Activated CD4-positive, alpha-beta T cell treated with anti-CD3 and anti-CD28 coated beads, Interleukin-2, amount 50 U/mL, for 24 hours (primary cell): ENCODE measurements around the gene DUS2.

ENCODE experiments used
- DNase-seq, 2 donors: peaks; one replicate each; pipeline ENCODE4 v3.0.0-alpha.2; 2020; ENCODE audit warnings: low read depth in 1 of 2, low spot score in 1 of 2

The DUS2 gene

GRCh38 chr16:68074850-68075555 lies 51.9 kb downstream of the DUS2 start:
- DNase-seq = no peak

DNA sequence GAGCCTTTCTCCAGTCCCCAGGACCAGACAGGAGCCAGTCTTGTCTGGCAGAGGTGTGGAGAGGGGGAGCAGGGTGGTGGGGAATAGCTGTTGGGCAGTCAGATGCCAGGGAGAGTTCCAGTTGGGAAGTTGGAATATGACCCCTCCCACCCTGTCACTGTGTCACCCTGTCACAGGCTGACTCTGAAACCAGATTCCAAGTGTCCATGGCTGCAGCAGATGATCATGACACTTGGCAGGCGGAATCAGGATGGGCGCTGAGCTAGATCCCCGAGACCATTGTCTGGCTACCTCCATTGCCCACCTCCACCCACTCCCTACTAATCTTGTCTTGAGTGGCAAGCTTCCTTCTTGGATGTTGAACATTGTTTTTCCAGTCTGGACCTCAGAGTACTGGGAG lies 52.9 kb downstream of the DUS2 start:
- DNase-seq = no peak

GRCh38 chr16:68076560-68076959 lies 53.5 kb downstream of the DUS2 start:
- DNase-seq = no peak

GRCh38 chr16:68077866-68078700 lies 55.0 kb downstream of the DUS2 start:
- no peak for DNase-seq

DNA sequence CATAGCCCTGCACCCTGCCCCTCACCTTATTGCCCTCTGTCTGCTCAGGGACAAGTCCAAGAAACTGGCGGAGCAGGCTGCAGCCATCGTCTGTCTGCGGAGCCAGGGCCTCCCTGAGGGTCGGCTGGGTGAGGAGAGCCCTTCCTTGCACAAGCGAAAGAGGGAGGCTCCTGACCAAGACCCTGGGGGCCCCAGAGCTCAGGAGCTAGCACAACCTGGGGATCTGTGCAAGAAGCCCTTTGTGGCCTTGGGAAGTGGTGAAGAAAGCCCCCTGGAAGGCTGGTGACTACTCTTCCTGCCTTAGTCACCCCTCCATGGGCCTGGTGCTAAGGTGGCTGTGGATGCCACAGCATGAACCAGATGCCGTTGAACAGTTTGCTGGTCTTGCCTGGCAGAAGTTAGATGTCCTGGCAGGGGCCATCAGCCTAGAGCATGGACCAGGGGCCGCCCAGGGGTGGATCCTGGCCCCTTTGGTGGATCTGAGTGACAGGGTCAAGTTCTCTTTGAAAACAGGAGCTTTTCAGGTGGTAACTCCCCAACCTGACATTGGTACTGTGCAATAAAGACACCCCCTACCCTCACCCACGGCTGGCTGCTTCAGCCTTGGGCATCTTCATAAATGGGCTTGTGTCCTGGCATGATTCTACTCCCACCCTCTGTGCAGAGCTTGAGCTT lies 55.8 kb downstream of the DUS2 start:
- DNase-seq = no peak

DNA sequence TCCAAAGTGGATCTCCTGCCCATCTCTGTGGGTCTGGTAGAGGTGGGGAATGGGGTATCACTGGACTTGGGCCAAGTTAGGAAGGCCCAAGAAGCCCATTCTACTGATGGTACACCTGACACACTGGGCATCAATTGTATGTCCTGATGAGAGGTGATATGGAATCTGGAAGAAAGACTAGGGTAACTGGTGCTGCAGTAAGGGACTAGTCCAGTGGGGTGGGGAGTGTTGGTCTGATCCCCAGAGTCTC lies 56.2 kb downstream of the DUS2 start:
- DNase-seq = no peak

GRCh38 chr16:68079626-68080344 lies 56.7 kb downstream of the DUS2 start:
- DNase-seq = peak; percentile 37 to 54

- no peak for DNase-seq
These were observed 59.0 kb downstream of the DUS2 start for GRCh38 chr16:68081861-68082628.

DNA sequence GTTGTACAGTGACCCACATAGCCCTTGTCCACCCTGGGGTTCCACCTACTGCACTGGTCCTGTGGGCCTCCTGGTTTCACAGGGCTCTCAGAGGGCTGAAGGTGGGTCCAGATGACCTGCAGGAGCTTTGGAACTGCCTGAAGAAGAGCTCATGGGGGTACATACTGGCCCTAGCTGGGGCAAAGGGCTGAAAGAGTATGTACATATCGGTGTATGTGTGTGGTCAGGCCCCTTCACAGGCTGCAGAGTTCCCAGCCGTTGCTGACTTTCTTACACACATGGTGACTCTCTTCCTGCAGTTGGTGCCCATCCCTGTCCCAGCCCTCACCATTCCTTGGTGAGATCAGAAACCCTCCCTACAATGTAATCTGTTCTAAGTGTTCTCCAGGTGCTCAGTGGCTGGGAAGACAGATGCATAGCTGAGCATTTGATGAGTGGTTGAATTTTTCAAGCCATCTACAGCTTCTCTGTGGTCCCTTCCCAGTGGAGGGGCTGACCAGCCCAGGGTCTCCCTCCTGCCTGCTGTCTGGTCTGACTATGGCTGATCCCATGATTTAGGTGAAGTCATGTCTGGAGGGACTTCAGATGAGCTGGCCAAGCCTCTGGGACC lies 59.6 kb downstream of the DUS2 start:
- no peak for DNase-seq

DNA sequence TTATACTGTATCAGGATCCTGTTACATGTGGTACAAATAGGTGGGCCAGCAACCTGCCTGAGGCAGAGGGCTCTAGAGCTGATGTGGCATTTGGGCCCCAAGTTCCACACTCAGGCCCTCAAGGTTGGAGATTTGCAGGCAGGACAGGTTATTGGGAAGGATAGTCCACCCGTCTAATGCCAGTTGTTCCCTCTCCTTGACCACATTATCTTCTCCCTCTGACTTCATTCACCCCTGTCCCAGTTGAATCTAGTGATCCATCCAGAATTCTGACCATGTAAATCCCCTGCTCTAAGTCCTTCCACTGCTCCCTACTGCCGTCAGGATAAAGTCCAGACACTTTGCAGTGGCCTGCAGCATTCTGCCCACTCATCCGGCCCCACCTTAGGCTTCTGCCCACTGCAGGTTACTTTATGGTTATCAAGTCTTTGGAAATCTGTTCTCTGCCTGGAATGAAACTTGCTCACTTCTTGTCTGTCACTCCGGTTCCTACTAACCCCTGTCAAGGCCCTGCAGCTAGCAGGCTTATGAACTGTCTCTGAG lies 60.2 kb downstream of the DUS2 start:
- no peak for DNase-seq

- DNase-seq = no peak
These were observed 60.9 kb downstream of the DUS2 start for GRCh38 chr16:68083861-68084503.

DNA sequence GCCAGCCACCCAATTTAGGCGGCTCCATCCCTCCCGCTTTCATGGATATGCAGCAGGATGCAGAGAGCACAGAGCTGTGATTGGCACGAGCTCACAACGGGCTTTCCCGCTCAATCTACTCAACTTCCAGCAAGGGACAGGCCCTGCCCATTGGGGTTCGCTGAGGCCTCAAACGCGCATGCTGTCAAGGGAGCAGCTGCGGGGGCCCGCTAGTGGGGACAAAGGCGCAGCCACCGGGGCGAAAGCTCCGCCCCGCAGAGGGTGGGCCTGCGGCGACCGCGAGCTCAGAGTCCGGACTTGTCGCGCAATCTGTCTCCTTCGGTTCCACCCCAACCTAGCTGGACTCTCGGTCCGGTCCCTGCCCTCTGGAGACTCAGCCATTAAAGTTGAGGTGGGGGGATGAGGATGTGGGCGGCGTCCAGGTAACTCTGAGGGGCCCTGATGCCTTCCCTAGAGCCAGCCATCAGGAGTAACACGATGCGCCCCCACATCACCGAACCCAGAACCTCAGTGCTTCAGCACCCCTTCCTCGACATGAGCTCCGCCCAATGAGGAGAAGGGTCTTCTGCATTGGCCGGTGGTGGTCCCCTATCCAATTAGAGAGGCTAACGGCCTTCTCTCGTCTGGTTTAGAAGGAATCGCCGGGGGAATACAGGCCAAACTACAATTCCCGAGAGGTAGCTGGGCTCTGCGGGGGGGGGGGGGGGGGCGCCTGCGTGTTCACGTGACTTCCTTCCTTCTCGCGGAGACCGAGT lies 61.6 kb downstream of the DUS2 start:
- DNase-seq = peak; percentile 68 to 84

DNA sequence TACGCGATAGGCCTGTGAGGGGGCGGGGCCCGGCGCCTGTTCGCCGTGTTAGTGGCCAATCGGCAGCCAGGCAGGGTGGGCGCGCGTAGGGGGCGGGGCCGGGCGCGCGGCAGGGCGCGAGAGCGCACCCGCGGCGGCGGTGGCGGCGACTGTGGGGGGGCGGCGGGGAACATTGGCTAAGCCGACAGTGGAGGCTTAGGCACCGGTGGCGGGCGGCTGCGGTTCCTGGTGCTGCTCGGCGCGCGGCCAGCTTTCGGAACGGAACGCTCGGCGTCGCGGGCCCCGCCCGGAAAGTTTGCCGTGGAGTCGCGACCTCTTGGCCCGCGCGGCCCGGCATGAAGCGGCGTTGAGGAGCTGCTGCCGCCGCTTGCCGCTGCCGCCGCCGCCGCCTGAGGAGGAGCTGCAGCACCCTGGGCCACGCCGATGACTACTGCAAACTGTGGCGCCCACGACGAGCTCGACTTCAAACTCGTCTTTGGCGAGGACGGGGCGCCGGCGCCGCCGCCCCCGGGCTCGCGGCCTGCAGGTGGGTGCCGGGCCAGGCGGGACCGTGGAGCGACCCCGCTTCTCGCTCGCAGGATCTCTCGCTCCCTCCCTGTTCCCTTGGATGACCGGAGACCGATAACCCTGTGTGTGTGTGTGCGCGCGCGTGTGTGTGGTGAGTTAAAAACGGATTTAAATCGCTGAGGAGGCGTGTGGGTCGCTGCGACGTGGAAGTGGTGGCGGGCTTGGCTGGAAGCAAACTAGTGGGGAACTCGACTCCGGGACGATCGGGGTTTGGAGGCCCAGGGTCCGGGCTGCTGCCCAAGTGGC lies 62.4 kb downstream of the DUS2 start, which contains the start of gene NFATC3:
Gene NFATC3, plus strand, starts transcription at position 112 of the 813 bp plus-strand sequence. Its CDS starts 312 bp downstream, at position 424.
- DNase-seq = peak; percentile 96

GRCh38 chr16:68086336-68086841 lies 63.3 kb downstream of the DUS2 start:
- DNase-seq = no peak

- no peak for DNase-seq
These were observed 63.8 kb downstream of the DUS2 start for GRCh38 chr16:68086860-68087268.

DNA sequence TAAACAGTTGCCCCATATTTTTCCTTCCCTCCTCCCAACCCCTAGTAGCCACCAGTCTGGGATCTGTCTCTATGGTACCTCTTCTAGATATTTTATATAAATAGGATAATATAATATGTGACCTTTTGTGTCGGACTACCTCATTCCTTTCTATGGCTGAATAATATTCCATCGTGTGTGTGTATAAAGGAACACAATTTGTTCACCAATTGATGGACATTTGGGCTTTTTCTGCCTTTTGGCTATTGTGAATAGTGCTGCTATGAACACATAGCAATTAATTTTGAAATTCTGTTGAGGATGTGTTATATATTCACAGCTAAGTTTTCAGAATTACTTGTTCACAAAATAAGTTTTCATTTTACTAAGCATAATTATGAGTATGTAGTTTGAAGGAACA lies 64.6 kb downstream of the DUS2 start:
- DNase-seq = no peak

DNA sequence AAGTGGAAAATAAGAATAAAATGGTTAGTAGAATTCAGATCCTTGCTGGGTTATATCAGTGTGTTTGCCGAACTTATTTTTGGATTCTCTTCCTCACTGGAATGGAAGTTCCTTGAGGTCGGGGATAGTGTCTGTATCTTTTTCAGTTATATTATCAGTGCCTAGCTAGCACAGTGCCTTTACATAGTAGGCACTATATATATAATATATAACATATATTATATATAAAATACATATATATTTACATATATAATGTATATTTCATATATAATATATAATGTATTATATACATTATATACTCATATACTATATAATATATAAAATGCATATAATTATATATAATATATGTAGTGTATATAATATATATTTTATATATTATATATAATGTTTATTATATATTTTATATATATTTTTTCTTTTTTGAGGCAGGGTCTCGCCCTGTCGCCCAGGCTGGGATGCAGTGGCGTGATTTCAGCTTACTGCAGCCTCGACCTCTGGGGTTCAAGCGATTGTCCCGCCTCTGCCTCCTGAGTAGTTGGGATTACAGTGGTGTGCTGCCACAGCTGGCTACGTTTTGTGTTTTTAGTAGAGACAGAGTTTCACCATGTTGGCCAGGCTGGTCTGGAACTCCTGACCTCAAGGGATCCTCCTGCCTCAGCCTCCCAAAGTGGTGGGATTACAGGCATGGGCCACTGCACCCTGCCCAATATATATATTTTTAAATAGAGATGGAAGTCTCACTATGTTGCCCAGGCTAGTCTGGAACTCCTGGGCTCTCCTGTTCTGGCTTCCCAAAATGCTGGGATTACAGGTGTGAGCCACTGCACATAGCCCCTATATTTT lies 65.3 kb downstream of the DUS2 start:
- no peak for DNase-seq
